Testis (tissue), 2 donors: ENCODE data around the gene PLA2G4A.

ENCODE experiments used
- POLR2A ChIP-seq: fragments of 450-650 bp; IDR thresholded peaks from one replicate; pipeline ENCODE4 v1.6.1; 2017; ENCODE audit warnings: antibody characterized with exemption, mild to moderate bottlenecking, moderate library complexity
- TF ChIP-seq, protein P1 (sequence below), 3 experiments: fragments of 450-650 bp in 2 of 3; fragments of 200-600 bp in 1 of 3; sonication (generic) in 1 of 3; IDR thresholded peaks; one replicate each; pipeline ENCODE4 v1.5.1; 2016 to 2019; ENCODE audit warnings: antibody characterized with exemption in 3 of 3, mild to moderate bottlenecking in 2 of 3, moderate library complexity in 1 of 3

GRCh38 chr1:186854102-186854501, 25.4 kb downstream of the PLA2G4A start:
- TF ChIP-seq, protein P1, sequence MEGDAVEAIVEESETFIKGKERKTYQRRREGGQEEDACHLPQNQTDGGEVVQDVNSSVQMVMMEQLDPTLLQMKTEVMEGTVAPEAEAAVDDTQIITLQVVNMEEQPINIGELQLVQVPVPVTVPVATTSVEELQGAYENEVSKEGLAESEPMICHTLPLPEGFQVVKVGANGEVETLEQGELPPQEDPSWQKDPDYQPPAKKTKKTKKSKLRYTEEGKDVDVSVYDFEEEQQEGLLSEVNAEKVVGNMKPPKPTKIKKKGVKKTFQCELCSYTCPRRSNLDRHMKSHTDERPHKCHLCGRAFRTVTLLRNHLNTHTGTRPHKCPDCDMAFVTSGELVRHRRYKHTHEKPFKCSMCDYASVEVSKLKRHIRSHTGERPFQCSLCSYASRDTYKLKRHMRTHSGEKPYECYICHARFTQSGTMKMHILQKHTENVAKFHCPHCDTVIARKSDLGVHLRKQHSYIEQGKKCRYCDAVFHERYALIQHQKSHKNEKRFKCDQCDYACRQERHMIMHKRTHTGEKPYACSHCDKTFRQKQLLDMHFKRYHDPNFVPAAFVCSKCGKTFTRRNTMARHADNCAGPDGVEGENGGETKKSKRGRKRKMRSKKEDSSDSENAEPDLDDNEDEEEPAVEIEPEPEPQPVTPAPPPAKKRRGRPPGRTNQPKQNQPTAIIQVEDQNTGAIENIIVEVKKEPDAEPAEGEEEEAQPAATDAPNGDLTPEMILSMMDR (IDR thresholded peaks at IDR 0.05) = no peak
- no peak for TF ChIP-seq POLR2A
